OCI-LY7 (cell line): ENCODE data around the gene VSIG4.

ENCODE experiments used
- EZH2phosphoT487 ChIP-seq: fragments of 200-600 bp; sonication (generic); IDR thresholded peaks from 2 replicates; pipeline ENCODE4 v1.6.1; 2018; ENCODE audit warnings: low read depth, borderline replicate concordance, mild to moderate bottlenecking, mixed run types, antibody characterized with exemption, low read length, moderate library complexity, mixed read lengths
- TF ChIP-seq, protein P1 (sequence below): fragments of 200-600 bp; sonication (generic); conservative IDR thresholded peaks from 2 replicates; pipeline ENCODE4 v1.5.1; 2014; ENCODE audit warnings: mild to moderate bottlenecking, antibody characterized with exemption, low read length, moderate library complexity, mixed read lengths

- TF ChIP-seq, protein P1, sequence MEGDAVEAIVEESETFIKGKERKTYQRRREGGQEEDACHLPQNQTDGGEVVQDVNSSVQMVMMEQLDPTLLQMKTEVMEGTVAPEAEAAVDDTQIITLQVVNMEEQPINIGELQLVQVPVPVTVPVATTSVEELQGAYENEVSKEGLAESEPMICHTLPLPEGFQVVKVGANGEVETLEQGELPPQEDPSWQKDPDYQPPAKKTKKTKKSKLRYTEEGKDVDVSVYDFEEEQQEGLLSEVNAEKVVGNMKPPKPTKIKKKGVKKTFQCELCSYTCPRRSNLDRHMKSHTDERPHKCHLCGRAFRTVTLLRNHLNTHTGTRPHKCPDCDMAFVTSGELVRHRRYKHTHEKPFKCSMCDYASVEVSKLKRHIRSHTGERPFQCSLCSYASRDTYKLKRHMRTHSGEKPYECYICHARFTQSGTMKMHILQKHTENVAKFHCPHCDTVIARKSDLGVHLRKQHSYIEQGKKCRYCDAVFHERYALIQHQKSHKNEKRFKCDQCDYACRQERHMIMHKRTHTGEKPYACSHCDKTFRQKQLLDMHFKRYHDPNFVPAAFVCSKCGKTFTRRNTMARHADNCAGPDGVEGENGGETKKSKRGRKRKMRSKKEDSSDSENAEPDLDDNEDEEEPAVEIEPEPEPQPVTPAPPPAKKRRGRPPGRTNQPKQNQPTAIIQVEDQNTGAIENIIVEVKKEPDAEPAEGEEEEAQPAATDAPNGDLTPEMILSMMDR = no peak
- TF ChIP-seq EZH2phosphoT487 = no peak
Measured at GRCh38 chrX:65976161-65976560, 63.7 kb downstream of the VSIG4 start.
